UCSD-AML1 (cell line): ENCODE results near the gene TRIM47.
A peak's percentile ranks its signal among the peaks of the same experiment; 100 is the strongest.

Experiments used
- DNase-seq: peaks from one replicate; lab custom pipeline; 2025; ENCODE audit not compliant: unreplicated experiment; lab: John Stamatoyannopoulos, UW

The TRIM47 gene, protein sequence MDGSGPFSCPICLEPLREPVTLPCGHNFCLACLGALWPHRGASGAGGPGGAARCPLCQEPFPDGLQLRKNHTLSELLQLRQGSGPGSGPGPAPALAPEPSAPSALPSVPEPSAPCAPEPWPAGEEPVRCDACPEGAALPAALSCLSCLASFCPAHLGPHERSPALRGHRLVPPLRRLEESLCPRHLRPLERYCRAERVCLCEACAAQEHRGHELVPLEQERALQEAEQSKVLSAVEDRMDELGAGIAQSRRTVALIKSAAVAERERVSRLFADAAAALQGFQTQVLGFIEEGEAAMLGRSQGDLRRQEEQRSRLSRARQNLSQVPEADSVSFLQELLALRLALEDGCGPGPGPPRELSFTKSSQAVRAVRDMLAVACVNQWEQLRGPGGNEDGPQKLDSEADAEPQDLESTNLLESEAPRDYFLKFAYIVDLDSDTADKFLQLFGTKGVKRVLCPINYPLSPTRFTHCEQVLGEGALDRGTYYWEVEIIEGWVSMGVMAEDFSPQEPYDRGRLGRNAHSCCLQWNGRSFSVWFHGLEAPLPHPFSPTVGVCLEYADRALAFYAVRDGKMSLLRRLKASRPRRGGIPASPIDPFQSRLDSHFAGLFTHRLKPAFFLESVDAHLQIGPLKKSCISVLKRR

DNA sequence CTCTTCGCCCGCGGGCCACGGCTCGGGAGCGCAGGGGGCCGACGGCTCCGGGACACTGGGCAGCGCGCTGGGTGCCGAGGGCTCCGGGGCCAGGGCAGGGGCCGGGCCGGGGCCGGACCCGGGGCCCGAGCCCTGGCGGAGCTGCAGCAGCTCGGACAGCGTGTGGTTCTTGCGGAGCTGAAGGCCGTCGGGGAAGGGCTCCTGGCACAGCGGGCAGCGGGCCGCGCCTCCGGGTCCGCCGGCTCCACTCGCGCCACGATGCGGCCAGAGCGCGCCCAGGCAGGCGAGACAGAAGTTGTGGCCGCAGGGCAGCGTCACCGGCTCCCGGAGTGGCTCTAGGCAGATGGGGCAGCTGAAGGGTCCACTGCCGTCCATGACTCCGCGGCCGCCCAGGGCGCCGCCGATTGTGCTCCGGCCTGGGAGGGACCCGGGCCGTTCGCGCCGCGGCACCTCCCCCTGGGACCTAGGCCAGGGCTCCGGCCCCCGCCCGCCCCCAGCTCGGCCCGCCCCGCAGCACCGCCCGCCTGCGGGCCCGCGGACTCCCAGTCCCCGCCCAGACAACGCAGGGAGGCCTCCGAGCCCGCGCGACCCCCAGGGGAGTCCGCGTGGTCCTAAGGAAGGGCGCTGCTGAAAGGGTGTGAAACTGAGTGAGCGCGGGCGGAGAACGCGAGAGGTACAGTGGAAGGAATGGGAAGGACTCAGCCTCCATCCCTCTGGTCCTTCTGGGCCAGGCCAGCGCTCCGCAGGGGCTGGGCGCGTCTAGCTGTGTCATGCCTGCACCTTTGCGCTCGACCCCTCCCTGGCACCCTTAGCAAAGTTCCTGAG is at the start of gene TRIM47:
TSS of gene TRIM47 (minus strand) at position 408 of the 825 bp plus-strand sequence. CDS start at position 375, 33 bp downstream.
- no peak for DNase-seq

DNA sequence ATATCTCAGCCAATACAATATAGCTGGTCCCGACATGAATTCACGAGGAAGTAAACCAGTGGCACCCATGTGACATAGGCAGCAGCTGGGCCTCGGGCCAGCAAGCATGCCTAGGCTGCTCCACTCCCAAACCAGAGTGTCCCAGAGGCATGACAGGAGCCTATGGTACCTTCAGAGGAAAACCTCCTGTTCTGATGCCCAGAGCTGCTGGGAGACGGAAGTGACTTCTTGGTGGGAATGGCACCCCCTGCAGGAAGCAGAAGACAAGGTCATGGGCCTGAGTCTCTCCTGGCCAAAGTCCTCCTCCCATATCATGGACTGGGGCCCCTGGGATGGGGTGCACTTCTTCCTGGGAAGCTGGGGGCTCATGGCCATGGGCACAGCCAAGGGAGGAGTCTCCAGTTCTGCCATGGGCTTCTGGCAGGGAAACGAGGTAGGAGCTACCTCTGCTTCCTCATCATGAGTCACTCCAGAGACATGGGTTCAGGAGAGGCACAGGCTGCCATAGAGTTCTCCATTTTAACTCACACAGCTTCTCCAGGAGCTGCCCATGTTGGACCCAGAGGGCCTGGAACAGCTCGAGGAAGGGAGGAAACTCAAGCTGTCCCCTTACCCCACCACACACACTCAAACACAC is 49.0 kb upstream of the TRIM47 start:
- peak; percentile 32 for DNase-seq

DNA sequence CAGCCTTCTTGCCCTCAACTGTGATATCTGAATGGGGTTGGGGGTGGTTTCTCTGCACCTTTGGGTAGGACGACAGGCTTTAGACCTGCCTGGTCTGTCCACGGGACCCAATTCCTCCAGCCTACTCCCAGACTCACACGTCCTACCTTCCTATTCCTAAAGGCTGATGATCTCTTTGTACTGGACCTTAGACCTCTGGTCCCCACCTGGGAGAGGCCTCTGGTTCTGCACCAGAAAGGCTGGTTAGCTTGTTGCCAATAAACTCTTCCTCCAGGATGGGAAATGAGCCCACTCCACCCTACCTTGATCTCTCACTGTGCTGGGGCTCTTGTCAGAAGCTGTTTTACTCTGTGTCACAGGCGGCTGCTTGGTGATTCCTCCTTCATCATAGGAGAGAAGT is 48.1 kb upstream of the TRIM47 start:
- no peak for DNase-seq

DNA sequence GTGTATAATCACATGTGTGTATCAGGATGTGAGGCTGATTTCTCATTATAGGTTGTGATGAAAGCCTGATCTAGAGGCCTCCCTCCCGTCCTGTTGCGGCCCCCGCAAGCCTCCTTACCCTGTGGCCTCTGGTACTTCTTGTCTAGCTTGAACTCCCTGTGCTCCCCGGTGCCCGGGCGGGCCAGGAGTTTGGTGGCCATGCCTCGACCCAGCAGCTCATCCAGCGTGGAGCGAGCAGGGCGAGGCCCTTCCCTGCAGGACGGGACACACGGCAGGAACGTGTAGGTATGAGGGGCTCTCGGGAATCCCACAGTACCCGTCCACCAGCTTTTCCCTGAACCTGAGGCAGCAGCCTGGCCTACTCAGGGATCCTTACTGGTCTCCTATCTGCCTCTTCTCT is 47.5 kb upstream of the TRIM47 start:
- DNase-seq: no peak

DNA sequence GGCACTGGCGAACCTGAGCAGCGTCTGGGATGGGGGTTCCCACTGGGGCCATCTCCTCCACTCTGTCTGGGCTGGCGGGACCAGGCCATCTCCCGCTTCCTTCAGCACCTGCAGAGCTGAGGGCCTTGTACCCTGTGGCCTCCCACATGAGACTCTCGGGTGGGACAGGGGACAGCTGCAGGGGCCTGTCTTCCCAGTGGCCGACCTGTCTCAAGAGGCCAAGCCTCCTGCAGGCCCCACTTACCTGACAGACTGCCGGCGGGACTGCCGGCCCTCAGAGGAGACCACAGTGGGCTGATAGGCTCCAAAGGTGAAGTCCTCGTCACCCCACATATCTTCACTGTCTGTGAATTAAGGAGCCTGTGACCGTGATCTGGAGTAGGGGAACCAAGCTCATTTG is 46.7 kb upstream of the TRIM47 start:
- no peak for DNase-seq

DNA sequence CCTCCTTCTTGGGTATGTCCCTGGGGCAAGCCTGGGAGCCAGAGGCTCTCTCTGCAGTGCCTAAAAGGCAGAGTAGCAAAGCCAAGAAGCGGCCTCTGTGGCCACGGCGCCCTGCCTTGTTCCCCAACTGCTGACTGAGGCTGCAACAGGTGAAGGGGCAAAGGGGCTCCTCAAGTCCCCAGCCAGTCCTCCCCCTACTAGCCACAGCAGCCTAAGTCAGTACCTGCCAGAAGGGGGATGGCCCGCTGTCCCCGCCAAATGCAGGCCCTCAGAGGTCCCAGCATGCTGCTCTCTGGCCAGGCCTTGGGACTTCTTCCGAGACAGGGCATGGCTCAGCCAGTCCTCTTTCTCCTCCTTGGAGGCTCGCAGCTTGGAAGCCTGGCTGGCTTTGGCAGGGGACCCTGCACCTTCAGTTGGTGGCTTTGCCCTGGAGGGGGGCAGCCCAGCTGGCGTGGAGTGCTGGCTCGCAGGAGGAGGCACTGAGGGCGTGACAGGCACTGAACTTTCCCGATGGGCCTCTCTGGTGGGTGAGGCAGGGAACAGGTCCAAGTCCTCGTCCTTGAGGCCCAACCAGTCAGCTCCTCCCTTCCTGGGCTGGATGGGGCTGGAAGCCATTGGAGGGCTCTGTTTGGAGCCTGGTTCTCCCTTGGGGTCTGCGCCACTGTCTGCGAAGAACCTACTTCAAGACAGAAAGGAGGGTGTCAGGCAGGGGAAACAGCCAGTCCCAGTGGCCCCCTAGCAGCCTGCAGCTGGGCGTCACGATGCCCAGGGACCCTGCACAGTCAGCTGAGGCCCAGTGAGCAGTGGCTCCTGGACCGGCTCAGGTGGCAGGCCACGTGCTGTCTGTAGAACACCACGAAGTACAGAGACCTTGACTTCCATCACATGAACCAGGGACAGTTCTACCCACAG is 44.8 kb upstream of the TRIM47 start:
- DNase-seq: no peak

DNA sequence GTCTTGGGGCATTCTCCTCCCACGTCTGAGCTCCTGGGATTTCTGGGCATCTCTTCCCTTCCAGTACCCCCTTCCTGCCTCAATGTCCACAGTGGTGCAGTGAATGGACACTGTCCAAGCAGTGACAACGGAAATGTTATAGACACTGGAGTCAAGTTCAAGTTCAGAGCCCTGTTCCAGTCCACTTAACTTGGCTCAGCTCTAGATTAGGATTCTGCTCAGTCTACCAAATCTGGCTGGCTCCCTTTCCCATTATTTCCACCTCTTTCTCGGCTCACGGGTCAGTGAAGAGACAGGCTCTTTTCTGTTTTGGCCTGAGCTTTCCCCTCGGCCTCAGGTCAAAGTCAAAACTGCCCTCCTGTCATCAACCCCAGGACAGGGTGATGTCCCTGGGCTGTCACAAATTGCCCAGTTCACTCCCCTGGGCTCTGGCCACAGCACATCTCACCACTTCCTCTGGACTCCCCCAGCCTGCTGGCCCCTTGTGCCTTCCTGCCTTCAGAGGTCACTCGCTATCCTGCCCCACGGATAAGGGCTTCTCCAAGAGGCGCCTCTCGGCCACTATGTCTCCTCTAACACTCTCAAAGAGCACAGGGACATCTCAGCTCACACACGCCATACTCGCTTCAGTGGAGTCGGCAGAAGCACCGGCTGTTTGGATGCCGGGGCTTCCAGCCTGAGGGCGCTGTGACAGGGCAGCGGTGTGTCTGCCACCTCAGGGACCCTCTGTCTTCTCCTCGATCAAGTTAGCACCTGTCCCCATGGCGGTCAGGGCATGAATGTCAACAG is 44.0 kb upstream of the TRIM47 start:
- no peak for DNase-seq

DNA sequence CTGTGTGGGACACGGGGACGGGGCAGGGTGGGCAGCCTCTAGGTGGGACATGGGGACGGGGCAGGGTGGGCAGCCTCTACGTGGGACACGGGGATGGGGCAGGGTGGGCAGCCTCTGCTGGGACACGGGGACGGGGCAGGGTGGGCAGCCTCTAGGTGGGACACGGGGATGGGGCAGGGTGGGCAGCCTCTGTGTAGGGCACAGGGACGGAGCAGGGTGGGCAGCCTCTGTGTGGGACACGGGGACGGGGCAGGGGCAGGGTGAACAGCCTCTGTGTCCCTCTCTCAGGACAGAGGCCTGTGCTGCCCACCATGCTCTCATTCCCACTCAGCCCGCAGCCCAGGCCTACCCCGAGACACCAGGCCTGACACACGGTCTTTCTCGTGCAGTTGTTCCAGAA is 43.2 kb upstream of the TRIM47 start:
- no peak for DNase-seq

DNA sequence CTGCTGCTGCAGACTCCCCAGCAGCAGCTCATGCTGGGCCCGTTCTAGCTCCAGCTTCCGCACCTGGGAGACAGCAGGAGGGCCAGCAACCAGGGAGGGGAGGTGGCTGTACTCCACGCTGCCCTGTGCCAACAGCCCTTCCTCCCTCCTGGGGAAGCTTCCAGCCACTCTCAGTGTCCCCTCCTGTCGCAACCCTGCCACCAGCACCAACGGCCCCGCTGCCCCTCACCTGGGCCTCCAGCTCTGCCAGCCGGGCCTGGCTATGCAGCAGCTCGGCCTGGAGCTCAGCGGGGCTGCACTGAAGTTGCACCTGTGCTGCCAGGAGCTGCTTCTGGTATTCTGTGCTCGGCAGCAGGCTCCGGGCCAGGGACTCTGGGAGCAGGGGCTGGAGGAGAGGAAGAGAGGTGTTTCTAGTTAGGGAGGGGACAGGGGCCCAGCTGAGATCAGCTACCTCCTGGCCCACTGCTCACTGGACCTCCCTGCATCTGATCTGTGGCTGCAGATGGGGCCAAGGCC is 41.7 kb upstream of the TRIM47 start:
- DNase-seq: no peak

DNA sequence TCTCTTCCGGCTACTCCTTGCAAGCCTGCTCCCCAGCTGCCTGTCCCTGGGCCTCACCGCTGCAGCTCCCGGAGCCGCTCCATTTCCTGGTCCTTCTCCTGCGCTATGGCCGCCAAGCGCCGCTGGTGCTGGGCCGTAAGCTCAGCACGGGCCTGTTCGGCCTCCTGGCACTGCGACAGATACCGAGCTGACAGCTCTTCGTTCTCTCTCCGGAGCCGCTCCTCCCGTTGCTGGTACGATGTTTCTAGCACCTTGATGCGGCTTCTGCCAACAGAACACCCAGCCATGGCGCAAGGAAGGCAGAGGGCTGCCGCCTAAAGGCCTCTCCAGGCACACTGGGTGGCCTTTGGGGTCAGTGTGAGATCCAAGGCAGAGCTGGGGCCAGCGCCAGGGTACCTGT is 41.2 kb upstream of the TRIM47 start:
- DNase-seq: no peak

DNA sequence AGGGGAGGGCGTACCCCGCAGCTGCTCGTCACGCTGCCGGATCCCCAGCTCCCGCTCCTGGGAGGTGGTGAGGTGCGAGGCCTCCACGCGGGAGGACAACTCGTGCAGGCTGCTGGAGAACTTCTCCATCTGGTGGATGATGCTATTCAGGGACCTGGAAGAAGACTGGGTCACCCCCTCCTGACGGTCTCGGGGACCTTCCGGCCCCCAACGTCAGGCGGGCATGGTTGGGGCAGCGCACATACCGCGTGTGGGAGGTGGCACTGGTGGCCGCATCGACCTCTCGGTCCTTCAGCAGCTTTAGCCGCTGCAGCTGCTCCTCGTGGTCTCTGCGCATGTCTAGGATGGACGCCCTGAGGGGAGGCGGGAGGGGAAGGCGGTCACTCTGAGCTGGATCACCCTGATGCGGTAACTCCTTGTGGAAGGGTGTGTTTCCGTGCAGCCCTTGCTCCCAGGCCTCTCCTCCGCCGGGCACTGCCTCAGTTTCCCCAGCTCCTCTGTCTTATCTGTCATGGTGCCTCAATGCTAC is 39.6 kb upstream of the TRIM47 start:
- no peak for DNase-seq

DNA sequence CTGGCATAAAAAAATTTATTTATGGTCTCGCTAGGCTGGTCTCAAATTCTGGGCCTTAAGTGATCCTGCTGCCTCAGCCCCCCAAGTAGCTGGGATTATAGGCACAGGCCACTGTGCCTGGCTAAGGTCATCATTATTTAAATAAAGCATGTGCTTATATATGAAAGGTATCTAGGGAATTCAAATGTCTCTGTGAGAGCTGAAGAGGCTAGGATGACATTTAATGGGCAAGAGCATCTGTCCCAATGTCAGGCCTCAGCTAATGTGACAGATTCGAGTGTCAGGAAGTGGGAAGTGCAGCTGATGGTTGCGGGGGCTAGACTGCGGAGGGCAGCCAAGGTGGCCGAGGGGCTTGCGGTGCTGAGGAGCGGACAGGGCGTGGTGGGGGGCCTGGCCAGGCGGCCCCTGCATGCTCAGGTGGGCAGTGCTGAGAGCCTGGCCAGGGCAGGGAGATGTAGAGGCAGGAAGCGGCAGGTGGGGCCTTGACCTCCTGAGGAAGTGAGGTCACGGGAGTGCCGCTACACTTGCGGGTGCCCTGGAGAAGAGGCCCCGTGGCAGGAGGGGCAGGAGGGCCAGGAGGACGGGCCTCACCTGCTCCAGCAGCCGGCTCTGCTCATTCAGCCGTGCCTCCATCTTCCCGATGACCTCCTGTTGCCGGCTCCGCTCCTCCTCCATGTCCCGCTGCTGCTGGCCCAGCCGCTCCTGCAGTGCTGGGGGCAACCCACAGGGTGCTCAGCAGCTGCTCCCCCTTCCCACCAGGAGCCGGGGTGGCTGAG is 38.9 kb upstream of the TRIM47 start:
- no peak for DNase-seq

DNA sequence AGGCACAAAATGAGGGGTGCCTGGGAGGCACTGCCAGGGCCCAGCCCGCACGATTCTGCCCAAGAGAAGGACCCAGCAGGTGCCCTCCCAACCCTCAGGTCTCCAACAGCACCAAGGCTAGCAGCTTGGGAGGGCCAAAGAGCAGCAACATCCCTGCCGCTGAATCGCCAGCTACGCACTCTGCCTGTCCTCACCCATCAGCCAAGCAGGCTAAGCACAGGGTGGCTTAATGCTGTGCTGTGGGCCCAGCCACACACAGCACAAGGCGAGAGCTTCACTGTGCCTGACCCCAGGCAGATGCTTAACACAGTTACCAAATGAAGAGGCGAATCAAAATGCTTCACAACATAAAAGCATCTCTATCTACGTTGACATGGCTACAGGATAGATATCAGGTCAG is 36.9 kb upstream of the TRIM47 start:
- DNase-seq: no peak

DNA sequence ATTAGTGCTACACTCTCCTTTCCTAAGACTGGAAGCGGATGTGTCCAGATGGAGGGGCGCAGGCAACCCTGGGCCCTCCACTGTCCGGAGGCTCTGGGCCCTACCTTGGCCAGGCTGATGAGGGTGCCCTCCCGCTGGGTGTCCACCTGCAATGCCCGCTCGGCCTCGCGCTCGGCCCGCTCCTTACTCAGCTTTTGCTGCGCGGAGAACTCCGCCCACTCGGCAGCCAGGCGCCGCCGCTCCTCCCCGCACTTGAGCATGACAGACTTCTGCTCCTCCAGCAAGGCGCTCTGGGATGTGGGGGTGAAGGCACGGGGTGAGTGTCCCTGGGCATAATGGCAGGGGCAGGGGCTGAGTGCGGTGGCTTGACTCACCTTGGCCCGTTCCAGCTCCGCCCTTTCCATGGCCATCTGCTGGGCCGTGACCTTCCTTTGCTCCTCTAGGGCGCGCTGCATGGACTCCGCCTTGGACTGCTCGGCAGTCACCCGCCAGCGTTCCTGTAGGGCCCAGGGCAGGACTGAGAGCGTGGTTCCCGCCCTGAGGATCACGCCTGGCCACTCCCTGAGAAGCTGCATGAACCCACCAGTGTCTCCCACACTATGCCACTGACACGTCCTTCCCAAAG is 36.4 kb upstream of the TRIM47 start:
- no peak for DNase-seq

DNA sequence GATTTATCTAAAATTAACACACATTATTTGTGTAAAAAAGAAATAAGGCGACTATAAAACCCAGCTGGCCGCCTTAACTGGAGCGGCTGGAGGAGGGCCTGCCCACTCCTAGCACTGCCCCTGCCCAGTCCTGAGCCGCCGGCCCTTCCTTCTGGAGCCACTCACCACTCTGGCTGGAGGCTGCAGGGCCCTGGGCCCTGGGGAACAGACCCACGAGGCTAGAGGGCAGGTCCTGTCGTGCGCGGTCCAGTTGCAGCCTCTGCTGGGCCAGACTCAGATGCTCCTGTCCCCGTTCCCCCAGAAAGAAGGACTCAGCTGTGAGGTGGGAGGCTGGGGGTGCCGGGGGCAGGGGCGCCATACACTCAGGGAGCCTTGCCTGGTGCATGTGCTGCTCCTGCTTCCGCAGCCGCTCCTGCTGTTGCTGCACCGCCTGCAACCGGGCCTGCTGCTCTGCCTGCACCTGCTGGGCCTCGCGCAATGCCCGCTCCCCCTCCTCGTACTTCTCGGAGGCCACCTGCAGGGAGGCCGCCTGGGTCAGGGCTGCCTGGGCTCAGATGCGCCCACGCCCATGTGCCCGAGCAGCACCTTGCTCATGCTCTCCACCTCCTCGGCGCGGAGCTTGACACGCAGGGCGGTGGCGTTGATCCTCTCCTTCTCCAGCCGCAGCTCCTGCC is 35.3 kb upstream of the TRIM47 start:
- DNase-seq: no peak

DNA sequence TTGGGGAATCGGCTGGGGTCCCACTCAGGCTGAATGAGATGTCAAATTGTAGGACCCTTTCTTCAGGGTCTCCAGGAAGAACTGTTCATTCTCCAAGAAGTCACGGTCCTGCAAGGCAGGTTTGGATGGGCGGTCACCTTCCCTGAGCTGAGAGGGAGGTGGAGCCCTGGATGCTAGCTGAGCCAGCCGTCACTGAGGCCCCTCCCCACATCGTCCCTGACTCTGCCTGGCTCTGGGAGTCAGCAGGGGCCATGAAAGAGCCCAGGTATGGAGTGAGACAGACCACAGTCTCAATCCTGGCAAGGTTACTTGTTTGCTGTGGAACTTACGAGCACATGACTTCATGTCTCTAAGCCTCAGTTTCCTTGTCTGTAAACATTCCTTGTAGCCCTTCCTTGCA is 32.3 kb upstream of the TRIM47 start:
- DNase-seq: no peak

DNA sequence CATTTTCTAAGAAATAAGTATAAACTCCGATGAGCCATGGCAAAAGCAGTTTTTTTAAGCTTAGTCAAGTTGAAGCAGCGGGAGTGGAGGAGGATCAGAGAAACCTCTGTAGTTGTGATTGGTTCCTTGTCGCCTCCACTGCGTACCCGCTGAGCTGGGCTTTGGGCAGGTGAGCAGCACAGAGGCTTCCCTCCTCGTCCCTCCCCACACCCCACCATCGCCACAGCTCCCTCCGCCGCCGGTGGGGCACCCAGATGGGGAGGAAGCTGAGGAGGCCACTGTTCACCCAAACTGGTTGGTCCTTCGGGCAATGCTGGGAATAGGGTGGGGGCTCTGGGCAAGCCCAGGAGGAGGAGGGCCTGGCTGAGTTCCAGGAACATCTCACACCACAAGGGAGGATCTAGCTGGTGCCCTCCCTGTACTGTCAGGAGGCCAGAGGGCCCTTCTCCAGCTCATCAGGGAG is 31.5 kb upstream of the TRIM47 start:
- no peak for DNase-seq
